LNCAP (cell line): ENCODE measurements around the gene MORF4L2.

ENCODE experiments used
- TF ChIP-seq, protein P1 (sequence below): fragments of 450-650 bp; IDR thresholded peaks from 2 replicates; pipeline ENCODE4 v1.5.1; 2017; ENCODE audit warnings: mild to moderate bottlenecking

MORF4L2 gene

DNA sequence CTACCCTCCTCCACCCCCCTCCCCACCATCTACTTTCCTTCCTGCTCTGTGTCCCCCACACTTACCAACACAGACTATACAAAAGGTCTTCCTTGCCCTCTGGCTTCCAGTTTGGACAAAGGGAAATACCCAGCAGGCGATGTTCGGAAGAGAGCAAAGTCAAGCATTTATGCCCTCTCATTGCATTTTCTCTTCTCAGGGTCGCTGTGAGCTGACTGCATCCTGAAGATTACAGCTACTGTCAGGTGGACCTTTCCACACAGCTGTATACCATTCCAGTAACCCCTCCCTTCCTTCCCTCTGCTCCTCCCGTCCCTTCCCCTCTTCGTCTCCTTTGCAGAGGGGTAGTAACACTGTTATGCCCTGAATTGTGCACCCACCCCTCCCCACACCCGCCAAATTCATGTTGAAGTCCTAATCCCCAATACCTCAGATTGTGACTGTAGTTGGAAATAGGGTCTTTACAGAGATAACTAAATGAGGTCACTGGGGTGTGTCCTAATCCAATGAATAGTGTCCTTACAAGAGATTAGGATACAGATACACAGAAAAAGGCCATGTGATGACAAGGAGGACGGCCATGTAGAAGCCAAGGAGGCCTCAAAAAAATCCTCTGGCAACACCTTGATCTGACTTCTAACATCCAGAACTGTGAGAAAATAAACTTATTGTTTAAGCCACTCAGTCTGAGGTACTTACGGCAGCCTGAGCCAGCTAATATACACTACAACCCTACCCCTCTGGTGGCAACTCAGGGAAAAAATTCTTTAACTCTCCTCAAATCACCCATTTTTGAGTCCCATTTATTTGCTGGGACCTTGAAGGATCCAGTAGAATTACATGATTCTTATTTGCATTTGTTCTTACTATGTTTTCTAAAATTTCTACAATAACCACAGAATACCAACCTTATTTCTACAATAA, 11.7 kb downstream of the MORF4L2 start:
- TF ChIP-seq, protein P1, sequence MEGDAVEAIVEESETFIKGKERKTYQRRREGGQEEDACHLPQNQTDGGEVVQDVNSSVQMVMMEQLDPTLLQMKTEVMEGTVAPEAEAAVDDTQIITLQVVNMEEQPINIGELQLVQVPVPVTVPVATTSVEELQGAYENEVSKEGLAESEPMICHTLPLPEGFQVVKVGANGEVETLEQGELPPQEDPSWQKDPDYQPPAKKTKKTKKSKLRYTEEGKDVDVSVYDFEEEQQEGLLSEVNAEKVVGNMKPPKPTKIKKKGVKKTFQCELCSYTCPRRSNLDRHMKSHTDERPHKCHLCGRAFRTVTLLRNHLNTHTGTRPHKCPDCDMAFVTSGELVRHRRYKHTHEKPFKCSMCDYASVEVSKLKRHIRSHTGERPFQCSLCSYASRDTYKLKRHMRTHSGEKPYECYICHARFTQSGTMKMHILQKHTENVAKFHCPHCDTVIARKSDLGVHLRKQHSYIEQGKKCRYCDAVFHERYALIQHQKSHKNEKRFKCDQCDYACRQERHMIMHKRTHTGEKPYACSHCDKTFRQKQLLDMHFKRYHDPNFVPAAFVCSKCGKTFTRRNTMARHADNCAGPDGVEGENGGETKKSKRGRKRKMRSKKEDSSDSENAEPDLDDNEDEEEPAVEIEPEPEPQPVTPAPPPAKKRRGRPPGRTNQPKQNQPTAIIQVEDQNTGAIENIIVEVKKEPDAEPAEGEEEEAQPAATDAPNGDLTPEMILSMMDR: no peak

- TF ChIP-seq, protein P1: no peak
Measured at GRCh38 chrX:103669745-103670144, 16.8 kb downstream of the MORF4L2 start.

DNA sequence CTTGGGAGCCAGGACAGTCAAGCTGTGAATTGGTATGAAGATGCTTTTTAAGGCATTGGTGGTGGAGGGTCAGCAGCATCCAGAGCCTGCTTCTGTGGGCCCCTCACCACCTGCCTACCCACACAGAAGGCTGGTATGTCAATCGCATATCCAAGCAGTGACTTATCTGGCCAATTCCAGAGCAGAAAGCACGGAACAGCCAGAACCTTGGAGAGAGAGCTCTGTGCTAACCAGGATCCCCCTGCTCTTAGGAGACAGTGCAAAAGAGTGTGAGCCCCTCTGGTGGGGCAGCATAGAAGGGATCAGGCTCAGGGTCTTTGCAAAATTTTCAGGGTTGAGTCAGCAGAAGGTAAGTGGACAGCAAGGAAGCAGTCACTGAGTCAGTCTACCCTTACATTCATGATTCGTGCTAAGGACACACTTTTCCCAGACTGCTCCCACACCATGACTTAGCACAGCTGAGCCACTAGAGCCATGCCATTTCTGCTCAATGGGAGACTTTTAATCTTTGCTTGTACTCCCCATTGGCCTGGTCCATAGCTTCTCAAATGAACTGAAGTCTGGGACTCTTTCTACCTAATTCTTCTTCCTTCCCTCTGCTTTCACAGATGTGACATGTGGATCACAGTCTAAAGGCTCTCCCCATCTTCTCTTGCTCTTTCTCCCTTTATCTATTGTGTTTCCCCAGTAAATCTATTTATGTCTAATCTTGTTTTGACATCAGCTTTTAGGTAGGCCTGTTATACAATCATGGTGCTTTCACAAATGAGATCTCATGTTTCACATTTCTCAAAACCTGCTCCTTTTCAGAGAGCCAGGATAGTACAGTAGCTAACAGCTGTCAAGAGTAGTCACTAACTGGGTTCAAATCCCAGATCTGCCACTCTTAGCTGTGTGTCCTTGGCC, 20.0 kb downstream of the MORF4L2 start:
- TF ChIP-seq, protein P1: no peak

DNA sequence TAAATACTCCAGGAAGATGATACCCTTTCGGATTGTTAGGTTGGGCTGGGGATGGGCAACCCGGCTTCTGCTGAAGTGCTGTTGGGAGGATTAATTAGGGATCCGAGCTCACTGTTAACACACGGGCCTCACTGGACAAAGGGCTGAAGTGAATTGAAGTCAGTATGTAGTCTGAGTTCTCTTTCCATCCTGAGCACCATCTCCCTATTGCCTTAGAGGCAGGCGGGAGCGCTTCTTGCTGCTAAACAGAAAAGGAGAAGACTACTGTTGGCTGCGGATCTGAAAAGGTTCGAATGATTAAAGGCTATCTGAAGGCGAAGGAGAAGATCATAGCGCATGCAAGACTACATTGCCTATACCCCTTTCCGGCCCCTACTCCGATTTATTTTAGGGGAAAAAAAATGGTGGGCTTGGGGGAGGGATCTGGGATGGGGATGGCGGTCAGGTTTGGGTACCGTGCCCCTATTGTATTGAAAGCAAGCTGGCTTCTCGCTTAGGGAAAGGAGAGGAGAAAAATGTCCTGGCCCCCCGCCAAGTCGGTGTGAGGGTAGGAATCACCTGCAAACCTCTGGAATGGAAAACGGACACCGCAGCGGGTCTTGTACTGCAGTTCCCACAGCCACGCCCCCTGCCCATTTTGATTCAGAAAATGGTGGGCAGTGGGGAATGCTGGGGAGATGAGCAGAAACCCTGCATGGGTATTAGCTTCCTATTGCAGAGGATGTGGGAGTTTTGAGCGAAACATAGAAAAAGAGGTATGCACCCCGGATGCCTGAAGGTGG, 22.3 kb downstream of the MORF4L2 start:
- TF ChIP-seq, protein P1: no peak

DNA sequence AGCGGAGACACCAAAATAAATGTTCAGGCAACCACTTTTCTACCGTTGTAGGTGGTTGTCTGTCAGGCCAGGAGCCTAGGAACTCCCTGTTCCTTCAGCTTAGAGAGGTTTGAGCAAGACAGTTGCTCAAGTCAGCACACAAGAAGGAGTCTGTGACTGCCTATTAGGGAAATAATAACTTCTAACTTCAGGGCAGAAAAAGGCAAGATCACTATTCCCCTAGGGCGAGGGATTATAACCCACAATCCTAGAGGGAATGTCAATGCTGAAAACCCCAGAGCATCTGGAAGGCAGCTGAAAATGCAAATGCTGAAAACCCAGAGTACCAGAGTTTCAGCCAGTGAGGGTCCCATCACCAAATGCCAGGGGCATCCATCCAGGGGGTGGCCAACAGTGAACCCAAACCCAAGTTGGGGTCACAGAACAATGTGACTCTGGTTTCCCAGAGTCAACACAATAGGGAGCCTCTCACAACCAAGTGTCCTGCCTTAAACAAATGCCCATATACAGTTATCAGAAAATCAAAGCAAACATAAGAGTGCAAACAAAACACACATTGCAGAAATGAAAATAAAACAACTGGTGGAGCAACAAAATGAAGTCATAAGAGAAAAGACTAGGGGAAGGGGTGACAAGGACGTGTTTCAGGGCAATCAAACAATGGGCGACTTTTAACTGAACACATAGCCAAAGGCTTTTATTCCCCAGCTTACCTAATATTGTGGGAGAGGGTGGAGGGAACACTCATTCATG, 27.6 kb downstream of the MORF4L2 start:
- TF ChIP-seq, protein P1: no peak

- TF ChIP-seq, protein P1: no peak
Measured at GRCh38 chrX:103656617-103657016, 29.9 kb downstream of the MORF4L2 start.
